ENCODE data around the gene ABHD5.

ABHD5 gene

DNA sequence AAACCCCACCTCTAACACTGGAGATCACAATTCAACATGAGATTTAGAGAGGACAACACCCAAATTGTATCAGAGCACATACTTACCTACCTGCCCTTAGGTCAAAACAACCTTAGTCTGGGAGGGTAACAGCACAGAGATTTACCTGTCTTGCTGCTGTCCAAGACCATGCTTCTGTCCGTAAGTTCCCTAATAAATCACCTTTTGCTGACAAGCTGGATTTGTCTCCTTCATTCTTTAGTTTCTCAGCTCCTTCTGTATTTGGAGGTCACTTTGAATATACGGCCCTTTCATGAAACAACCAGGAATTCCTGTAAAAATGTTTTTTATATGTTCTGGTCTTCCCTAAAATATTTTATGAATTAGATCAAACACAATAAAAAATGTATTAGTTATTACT lies 1.6 kb upstream of the ABHD5 start:
- Histone ChIP-seq H3K36me3 (no peaks in the 10 kb centered on the region), H3K9me3 (no peaks in the 10 kb centered on the region), H3K27ac (no peak overlapping the region), H3K27me3 (no peaks in the 10 kb centered on the region), H3K4me3 (ENCODE audit: low read depth in 1 of 2, low read length in 1 of 2) (no peak overlapping the region), H3K4me1 (ENCODE audit: control insufficient read depth in 1 of 2, insufficient read depth in 1 of 2, low read depth in 1 of 2, low read length in 1 of 2) (peaks cover 32 to 33% of the 10 kb centered on the region in 2 experiments)
- no peak for TF ChIP-seq CTCF (IDR thresholded peaks at IDR 0.05)

- H3K27ac ChIP-seq = peak overlapping the region; percentile 99
- H3K36me3 ChIP-seq = no peaks in the 10 kb centered on the region
- H3K9me3 ChIP-seq = no peaks in the 10 kb centered on the region
- H3K4me3 ChIP-seq (ENCODE audit: low read depth in 1 of 2, low read length in 1 of 2) = peak overlapping the region; percentile 91 to 93
- no peak for TF ChIP-seq CTCF (IDR thresholded peaks at IDR 0.05)
- peaks cover 39 to 40% of the 10 kb centered on the region in 2 experiments for H3K4me1 ChIP-seq (ENCODE audit: control insufficient read depth in 1 of 2, insufficient read depth in 1 of 2, low read depth in 1 of 2, low read length in 1 of 2)
- no peaks in the 10 kb centered on the region for H3K27me3 ChIP-seq
These were observed 855 bp upstream of the ABHD5 start for GRCh38 chr3:43689766-43690399.

- peak overlapping the region; percentile 91 to 93 for H3K4me3 ChIP-seq (ENCODE audit: low read depth in 1 of 2, low read length in 1 of 2)
These were observed 620 bp downstream of the ABHD5 start for GRCh38 chr3:43691120-43691995.

DNA sequence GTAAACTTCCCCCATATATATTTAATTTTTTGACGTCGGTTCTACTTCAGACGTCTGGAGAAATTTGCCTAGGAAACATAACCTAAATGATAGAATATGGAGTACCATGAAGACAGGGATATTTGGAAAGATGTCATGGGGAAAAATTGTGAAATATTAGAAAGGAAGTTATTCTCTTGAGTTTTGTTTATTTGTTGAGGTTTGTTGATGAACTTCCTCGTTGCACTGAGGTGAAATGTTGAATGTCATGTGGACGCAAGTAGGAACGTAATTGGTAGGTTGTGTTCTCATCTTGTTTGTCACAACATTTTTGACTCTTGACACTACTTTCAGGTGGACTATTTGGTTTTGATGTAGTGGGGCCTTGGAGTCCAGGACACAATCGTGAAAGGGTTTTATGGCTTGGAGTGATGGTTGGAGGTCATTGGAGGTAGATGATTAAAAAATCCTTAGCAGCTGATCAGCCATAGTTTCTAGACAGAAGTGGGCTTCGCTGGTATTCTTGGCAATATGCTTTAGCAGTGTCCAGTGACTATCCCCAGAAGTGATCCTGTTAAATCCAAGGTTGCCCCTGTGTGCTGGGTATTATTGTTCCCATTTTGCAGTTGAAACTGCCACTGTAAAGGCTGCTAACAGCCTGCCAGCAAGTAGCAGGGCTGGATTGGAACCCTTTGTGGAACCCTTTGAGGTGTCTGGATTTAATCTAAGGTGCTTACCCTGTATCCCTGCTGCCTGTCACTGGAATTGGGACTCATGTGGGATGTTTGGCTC lies 1.5 kb downstream of the ABHD5 start:
- H3K36me3 ChIP-seq = no peaks in the 10 kb centered on the region
- no peak for TF ChIP-seq CTCF (IDR thresholded peaks at IDR 0.05)
- H3K4me1 ChIP-seq (ENCODE audit: control insufficient read depth in 1 of 2, insufficient read depth in 1 of 2, low read depth in 1 of 2, low read length in 1 of 2) = peaks cover 63 to 64% of the 10 kb centered on the region in 2 experiments
- no peaks in the 10 kb centered on the region for H3K27me3 ChIP-seq
- peak overlapping the region; percentile 91 to 93 for H3K4me3 ChIP-seq (ENCODE audit: low read depth in 1 of 2, low read length in 1 of 2)
- peak overlapping the region; percentile 99 for H3K27ac ChIP-seq
- no peaks in the 10 kb centered on the region for H3K9me3 ChIP-seq

More at GRCh38 chr3:43691120-43691995, 620 bp downstream of the ABHD5 start:
- peaks cover 54% of the 10 kb centered on the region in 2 experiments for H3K4me1 ChIP-seq (ENCODE audit: control insufficient read depth in 1 of 2, insufficient read depth in 1 of 2, low read depth in 1 of 2, low read length in 1 of 2)
- H3K36me3 ChIP-seq = no peaks in the 10 kb centered on the region
- peak overlapping the region; percentile 99 for H3K27ac ChIP-seq
- no peak for TF ChIP-seq CTCF (IDR thresholded peaks at IDR 0.05)
- no peaks in the 10 kb centered on the region for H3K9me3 ChIP-seq
- no peaks in the 10 kb centered on the region for H3K27me3 ChIP-seq

GRCh38 chr3:43692971-43693370 lies 2.2 kb downstream of the ABHD5 start:
- Histone ChIP-seq H3K9me3 (no peaks in the 10 kb centered on the region), H3K36me3 (no peaks in the 10 kb centered on the region), H3K27me3 (no peaks in the 10 kb centered on the region), H3K4me3 (ENCODE audit: low read depth in 1 of 2, low read length in 1 of 2) (peak overlapping the region; percentile 91 to 93), H3K4me1 (ENCODE audit: control insufficient read depth in 1 of 2, insufficient read depth in 1 of 2, low read depth in 1 of 2, low read length in 1 of 2) (peaks cover 70 to 71% of the 10 kb centered on the region in 2 experiments), H3K27ac (peak overlapping the region; percentile 99)
- TF ChIP-seq CTCF (IDR thresholded peaks at IDR 0.05) = no peak

All from neutrophil (primary cell).